DND-41 (cell line): ENCODE data around the gene GFOD1.

ENCODE experiments used
- ATAC-seq: fragments of 200-7000 bp; cut with Tn5 transposase; 3 replicates; pipeline ENCODE4 v1.9.1; 2021; ENCODE audit warnings: low read depth; ENCODE audit not compliant: insufficient read depth
- DNase-seq: peaks from one replicate; pipeline ENCODE4 v3.0.0-alpha.2; 2020
- H2AFZ ChIP-seq: 2 replicates; pipeline ENCODE4 v1.6.0; 2012; ENCODE audit warnings: low read depth, low read length
- H3K27ac ChIP-seq: 2 replicates; pipeline ENCODE4 v1.5.1; 2012; ENCODE audit warnings: low read length, inconsistent platforms
- H3K27me3 ChIP-seq: fragments of 200-600 bp; sonication (generic); 2 replicates; pipeline ENCODE4 v1.6.0; 2012; ENCODE audit warnings: low read length, mild to moderate bottlenecking, inconsistent platforms; ENCODE audit not compliant: insufficient read depth, poor library complexity
- H3K36me3 ChIP-seq: 2 replicates; pipeline ENCODE4 v1.5.1; 2012; ENCODE audit warnings: low read length, inconsistent platforms; ENCODE audit not compliant: insufficient read depth
- H3K4me1 ChIP-seq: 2 replicates; pipeline ENCODE4 v1.5.1; 2012; ENCODE audit warnings: mild to moderate bottlenecking, low read length; ENCODE audit not compliant: insufficient read depth
- H3K4me2 ChIP-seq: 2 replicates; pipeline ENCODE4 v1.6.0; 2012; ENCODE audit warnings: mild to moderate bottlenecking, moderate library complexity, low read length, inconsistent platforms; ENCODE audit not compliant: insufficient read depth
- H3K4me3 ChIP-seq, 2 experiments: fragments of 200-600 bp in 1 of 2; shearing (Covaris generic) in 1 of 2; 2 replicates each; pipeline ENCODE4 v1.5.1; 2012 to 2016; ENCODE audit warnings: inconsistent platforms in 2 of 2, low read length in 2 of 2, mild to moderate bottlenecking in 2 of 2, low read depth in 1 of 2, moderate library complexity in 1 of 2
- H3K79me2 ChIP-seq: 2 replicates; pipeline ENCODE4 v1.6.0; 2012; ENCODE audit warnings: low read length, inconsistent platforms; ENCODE audit not compliant: insufficient read depth
- H3K9ac ChIP-seq: 2 replicates; pipeline ENCODE4 v1.6.0; 2012; ENCODE audit warnings: low read depth, mild to moderate bottlenecking, inconsistent platforms, low read length, moderate library complexity
- H3K9me3 ChIP-seq: 2 replicates; pipeline ENCODE4 v1.5.1; 2012; ENCODE audit warnings: low read length, moderate library complexity, mild to moderate bottlenecking, inconsistent platforms; ENCODE audit not compliant: insufficient read depth, severe bottlenecking
- H4K20me1 ChIP-seq: 2 replicates; pipeline ENCODE4 v1.6.0; 2012; ENCODE audit warnings: low read length; ENCODE audit not compliant: insufficient read depth
- EZH2 ChIP-seq: IDR thresholded peaks from 3 replicates; pipeline ENCODE4 v1.6.1; 2012; ENCODE audit warnings: borderline replicate concordance, low read depth, mild to moderate bottlenecking, moderate library complexity, low read length, inconsistent platforms; ENCODE audit not compliant: severe bottlenecking
- TF ChIP-seq, protein P1 (sequence below): IDR thresholded peaks from 2 replicates; pipeline ENCODE4 v1.5.1; 2012; ENCODE audit warnings: borderline replicate concordance, low read length, moderate library complexity, mild to moderate bottlenecking; ENCODE audit not compliant: poor library complexity, severe bottlenecking; ENCODE audit errors: extremely low read depth

The GFOD1 gene

DNA sequence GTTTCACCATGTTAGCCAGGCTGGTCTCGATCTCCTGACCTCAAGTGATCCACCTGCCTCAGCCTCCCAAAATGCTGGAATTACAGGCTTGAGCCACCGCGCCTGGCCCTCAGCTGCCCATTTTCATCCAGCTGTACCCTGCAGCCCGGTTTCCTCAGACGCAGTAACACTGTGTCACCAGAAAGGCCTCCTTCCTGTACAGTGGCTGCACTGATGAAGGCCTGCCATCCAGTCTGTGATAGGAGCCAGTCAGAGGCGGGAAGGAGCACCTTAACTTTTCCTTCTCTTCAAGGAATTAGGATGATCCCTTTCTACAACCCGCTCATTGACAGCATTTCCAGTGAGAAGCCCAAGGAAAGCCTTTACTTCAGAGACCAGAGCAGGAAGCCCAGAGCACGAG, 75.9 kb downstream of the GFOD1 start:
- Histone ChIP-seq H3K36me3 (no peaks in the 10 kb centered on the region), H3K27ac (no peak overlapping the region), H2AFZ (no peak overlapping the region), H3K79me2 (no peaks in the 10 kb centered on the region), H3K4me2 (no peak overlapping the region), H3K9me3 (no peaks in the 10 kb centered on the region), H3K9ac (no peak overlapping the region), H3K4me1 (no peaks in the 10 kb centered on the region), H4K20me1 (no peaks in the 10 kb centered on the region), H3K4me3 (no peak overlapping the region), H3K27me3 (no peaks in the 10 kb centered on the region)
- TF ChIP-seq EZH2, result no peak
- TF ChIP-seq, protein P1, sequence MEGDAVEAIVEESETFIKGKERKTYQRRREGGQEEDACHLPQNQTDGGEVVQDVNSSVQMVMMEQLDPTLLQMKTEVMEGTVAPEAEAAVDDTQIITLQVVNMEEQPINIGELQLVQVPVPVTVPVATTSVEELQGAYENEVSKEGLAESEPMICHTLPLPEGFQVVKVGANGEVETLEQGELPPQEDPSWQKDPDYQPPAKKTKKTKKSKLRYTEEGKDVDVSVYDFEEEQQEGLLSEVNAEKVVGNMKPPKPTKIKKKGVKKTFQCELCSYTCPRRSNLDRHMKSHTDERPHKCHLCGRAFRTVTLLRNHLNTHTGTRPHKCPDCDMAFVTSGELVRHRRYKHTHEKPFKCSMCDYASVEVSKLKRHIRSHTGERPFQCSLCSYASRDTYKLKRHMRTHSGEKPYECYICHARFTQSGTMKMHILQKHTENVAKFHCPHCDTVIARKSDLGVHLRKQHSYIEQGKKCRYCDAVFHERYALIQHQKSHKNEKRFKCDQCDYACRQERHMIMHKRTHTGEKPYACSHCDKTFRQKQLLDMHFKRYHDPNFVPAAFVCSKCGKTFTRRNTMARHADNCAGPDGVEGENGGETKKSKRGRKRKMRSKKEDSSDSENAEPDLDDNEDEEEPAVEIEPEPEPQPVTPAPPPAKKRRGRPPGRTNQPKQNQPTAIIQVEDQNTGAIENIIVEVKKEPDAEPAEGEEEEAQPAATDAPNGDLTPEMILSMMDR, result no peak
- no peak for ATAC-seq
- no peak for DNase-seq

DNA sequence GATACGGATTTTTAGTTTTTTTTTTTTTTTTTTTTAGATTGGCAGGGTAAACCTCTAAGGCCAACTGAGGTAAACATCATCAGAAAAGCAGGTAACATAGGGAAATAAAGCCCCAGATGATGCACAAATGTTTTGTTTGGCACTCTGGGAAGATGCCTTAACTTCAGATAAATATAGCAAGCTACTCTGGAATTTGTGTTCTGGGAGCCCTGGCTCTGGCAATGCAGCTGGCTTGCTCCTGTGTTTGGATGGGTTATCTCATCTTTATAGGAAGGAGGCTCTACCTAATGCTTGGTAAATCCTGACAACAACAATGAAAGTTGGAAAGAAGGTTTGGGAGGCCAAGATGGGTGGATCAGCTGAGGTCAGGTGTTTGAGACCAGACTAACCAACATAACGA, 77.4 kb downstream of the GFOD1 start:
- H3K9ac ChIP-seq, result no peak overlapping the region
- TF ChIP-seq, protein P1, result no peak
- no peak for DNase-seq
- H3K79me2 ChIP-seq, result no peaks in the 10 kb centered on the region
- no peak for ATAC-seq
- no peak overlapping the region for H3K4me3 ChIP-seq
- H3K4me2 ChIP-seq, result no peak overlapping the region
- no peaks in the 10 kb centered on the region for H4K20me1 ChIP-seq
- no peak overlapping the region for H3K27ac ChIP-seq
- H3K4me1 ChIP-seq, result no peaks in the 10 kb centered on the region
- H3K36me3 ChIP-seq, result no peaks in the 10 kb centered on the region
- H3K9me3 ChIP-seq, result no peaks in the 10 kb centered on the region
- no peaks in the 10 kb centered on the region for H3K27me3 ChIP-seq
- H2AFZ ChIP-seq, result no peak overlapping the region

DNA sequence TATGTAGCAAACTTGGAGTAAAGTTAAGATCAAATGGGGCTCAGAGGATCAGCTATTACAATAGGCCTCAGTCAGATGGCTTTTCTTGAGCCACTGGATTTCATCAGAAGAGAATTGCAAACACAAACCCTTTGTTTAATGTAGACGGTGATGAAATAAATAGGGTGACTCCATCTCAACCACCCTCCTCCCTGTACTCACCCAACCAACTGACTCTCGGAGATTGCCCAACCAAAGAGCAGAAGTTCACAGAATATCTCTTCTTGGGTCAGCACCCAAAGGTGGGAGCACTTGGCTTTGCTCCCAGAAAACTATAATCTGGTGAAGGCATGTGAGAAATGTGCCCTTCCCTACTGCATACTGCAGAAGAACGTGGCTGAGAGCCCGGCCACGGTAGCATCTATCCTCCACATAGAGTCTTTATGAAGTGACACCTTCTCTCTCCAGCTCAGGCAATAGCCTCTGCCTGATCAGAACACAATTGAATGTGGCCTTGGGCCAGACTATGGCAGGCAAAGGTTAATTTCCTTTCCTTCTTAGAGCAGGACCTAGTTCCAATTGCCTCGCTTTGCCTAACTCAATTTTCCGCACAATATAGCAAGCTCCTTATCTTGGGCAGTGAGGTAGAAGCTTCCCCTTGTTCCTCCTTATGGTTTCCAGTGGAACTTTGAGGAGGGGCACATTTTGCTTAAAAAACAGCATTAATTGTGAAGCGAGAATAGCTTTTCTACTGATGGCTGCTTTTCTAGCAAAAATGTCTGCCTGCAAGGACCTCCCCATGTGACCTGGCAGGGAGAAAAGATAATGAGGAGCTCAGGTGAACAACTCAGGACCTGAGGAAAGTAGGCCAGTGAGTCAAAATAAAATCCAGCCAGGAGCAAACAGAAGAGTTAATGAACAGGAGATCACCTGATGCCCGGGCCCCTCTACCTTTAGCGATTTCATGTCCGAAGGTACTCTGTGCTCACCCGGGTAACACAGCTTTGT, 79.4 kb downstream of the GFOD1 start:
- no peaks in the 10 kb centered on the region for H4K20me1 ChIP-seq
- no peak overlapping the region for H3K4me2 ChIP-seq
- H2AFZ ChIP-seq, result no peak overlapping the region
- DNase-seq, result no peak
- H3K4me3 ChIP-seq, result no peak overlapping the region
- ATAC-seq, result no peak
- no peaks in the 10 kb centered on the region for H3K9me3 ChIP-seq
- no peaks in the 10 kb centered on the region for H3K4me1 ChIP-seq
- no peaks in the 10 kb centered on the region for H3K27me3 ChIP-seq
- H3K9ac ChIP-seq, result no peak overlapping the region
- no peak overlapping the region for H3K27ac ChIP-seq
- no peaks in the 10 kb centered on the region for H3K36me3 ChIP-seq
- no peaks in the 10 kb centered on the region for H3K79me2 ChIP-seq
- TF ChIP-seq EZH2, result no peak
- TF ChIP-seq, protein P1, result no peak

DNA sequence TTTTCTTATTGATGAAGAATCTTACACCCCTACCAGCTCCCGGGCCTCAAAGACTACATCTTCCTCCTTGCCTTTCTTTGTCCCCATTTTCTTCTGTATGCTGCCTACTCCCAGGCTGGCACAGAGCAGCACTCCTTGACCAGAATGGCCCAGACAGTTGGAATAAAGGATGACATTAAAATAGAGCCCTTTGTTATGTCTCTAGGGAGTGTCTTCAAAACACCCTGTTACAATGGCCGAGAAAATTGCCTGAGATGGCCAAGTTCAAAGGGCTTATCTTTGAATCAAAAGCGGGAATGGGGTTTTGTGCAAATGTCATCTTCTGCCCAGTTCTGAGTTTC, 80.1 kb downstream of the GFOD1 start:
- DNase-seq (no peak), ATAC-seq (no peak)
- no peak overlapping the region for H3K4me3 ChIP-seq
- H3K27ac ChIP-seq, result no peak overlapping the region
- no peaks in the 10 kb centered on the region for H3K36me3 ChIP-seq
- no peaks in the 10 kb centered on the region for H3K9me3 ChIP-seq
- H3K4me1 ChIP-seq, result no peaks in the 10 kb centered on the region
- H3K79me2 ChIP-seq, result no peaks in the 10 kb centered on the region
- H2AFZ ChIP-seq, result no peak overlapping the region
- no peak overlapping the region for H3K9ac ChIP-seq
- H4K20me1 ChIP-seq, result no peaks in the 10 kb centered on the region
- H3K27me3 ChIP-seq, result no peaks in the 10 kb centered on the region
- no peak overlapping the region for H3K4me2 ChIP-seq
- TF ChIP-seq, protein P1, result no peak
- no peak for TF ChIP-seq EZH2
